Measurements from ENCODE around the gene EBF3.

GRCh38 chr10:129790715-129791446 is 173.2 kb downstream of the EBF3 start:
- TF ChIP-seq ZNF274 (IDR thresholded peaks at IDR 0.05; ENCODE audit: low read depth, low read length) (no peak), SUZ12 (IDR thresholded peaks at IDR 0.05; ENCODE audit: extremely low read depth, insufficient read depth, insufficient read length) (no peak)
